Tracheal epithelial cell (primary cell): Measurements from ENCODE around the gene NCL. TPM values are rescaled to one million over a fixed set of nuclear protein-coding genes. Genes with fewer than 3 reads are reported as not detected.

Source experiments
- total RNA-seq: library from RNA; depleted of rRNA; stranded (reverse); fragments of >200 nt; gene quantifications from 2 replicates; pipeline ENCODE4 v1.2.1, GENCODE V29; 2014

Gene NCL, protein sequence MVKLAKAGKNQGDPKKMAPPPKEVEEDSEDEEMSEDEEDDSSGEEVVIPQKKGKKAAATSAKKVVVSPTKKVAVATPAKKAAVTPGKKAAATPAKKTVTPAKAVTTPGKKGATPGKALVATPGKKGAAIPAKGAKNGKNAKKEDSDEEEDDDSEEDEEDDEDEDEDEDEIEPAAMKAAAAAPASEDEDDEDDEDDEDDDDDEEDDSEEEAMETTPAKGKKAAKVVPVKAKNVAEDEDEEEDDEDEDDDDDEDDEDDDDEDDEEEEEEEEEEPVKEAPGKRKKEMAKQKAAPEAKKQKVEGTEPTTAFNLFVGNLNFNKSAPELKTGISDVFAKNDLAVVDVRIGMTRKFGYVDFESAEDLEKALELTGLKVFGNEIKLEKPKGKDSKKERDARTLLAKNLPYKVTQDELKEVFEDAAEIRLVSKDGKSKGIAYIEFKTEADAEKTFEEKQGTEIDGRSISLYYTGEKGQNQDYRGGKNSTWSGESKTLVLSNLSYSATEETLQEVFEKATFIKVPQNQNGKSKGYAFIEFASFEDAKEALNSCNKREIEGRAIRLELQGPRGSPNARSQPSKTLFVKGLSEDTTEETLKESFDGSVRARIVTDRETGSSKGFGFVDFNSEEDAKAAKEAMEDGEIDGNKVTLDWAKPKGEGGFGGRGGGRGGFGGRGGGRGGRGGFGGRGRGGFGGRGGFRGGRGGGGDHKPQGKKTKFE
- total RNA-seq = 160 and 163 TPM in 2 replicates

DNA sequence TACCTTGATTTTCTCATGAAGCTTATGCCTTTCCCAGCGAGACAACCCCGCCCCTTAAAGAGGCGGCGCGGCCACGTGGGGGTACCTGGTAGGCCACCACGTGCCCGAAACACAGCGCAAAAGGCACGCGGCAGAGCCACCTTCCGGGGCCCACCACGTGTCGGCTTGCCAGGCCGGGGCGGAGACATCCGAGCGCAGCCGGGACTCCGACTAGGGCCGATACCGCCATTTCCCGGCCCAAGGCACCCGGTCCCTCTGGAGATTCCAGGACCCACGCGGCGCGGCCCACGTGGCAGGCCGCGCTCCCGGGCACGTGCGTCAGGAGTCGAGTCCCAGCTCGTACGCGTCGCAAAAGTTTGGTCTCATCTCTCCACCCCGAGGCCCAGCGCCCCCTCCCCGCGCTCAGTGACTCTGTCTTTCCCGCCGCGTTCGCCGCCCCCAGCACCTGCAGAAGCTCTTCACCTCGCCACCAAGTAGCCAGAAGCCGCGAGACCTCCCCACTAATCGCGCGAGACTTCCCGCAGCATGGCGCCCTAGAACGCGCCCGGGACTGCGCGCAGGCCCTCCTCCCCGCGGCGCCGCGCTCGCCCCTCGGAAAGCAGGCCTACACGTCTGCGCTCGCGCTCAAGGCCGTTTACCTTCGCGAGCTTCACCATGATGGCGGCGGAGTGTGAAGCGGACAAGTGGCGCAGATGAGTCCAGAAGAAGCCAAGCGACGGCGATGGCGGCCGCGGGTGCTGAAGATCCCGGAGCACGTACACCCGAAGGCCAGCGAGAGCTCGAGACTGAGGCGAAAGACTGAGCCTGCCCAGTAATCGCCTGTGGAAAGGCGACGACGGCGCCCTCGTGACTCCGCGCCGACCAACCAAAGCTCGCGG, at the start of gene NCL:
NCL (minus strand) TSS at position 787 of the 878 bp plus-strand sequence; CDS start at position 656, 131 bp downstream.

Other genes starting within 250 kb of the NCL start
- gene B3GNT7, start 68.8 kb downstream of the NCL start, total RNA-seq = 0.21 and 1.7 TPM in 2 replicates
- gene NMUR1, start 66.0 kb upstream of the NCL start, total RNA-seq = not detected in 2 replicates
- not detected in 2 replicates for gene TEX44, start 128.4 kb upstream of the NCL start, total RNA-seq
- 514 and 693 TPM in 2 replicates for gene PTMA, start 244.0 kb upstream of the NCL start, total RNA-seq